ENCODE results near the gene KCNG2.

Gene KCNG2

DNA sequence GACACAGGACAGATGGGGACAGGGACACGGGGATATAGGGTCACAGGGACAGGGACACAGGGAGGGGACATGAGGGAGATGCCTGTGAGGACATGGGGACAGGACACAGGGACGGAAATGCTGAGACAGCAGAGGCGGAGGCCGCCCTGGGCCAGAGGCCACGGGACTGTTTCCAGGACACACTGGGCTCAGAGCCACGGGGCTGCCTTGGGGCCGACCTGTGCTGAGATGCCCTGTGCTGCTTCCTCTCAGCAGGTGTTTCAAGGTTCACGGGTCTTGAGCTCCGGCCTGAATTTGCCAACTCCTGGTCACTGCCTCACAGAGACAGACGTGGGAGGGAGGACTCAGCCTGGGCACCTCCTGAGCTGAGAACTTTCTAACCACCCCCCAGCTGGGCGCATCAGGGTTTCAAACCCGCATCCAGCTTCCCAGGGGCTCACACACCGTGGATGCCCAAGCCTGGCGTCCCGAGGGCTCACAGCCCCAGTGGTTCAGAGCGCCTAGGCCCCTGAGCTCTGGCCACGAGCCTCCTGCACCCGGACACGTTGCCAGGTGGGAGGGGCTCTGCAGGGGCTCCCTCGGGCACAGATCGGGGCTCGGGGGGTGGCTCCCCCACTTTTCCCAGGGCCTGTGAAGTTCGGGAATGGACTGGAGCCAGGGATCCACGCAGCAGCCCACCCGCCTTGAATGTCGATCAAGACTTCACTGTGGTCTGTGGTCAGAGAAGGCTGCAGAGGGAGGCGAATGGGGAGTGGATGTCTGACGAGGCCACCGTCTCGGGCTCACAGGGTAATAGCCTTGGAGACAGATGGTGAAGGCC lies 89.7 kb downstream of the KCNG2 start:
- no peak for DNase-seq (ENCODE audit: low read depth)

DNA sequence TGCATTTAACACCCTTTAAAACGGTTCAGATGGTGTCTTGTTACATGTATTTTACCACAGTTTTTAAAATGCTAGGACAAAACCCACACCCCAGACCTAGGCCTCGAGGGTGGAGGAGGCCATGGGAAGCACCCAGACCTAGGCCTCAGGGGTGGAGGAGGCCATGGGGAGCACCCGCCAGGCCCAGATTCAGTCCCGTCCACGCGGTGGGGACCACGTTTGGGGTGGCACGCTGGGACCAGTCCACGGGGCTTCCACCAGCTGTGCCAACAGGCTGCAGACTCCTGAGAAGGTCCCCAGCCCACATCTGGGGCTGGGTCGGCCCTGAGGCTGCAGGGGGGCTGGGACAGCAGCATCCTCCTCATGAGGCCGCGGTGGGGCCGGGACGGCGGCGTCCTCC lies 90.3 kb downstream of the KCNG2 start:
- no peak for DNase-seq (ENCODE audit: low read depth)

DNA sequence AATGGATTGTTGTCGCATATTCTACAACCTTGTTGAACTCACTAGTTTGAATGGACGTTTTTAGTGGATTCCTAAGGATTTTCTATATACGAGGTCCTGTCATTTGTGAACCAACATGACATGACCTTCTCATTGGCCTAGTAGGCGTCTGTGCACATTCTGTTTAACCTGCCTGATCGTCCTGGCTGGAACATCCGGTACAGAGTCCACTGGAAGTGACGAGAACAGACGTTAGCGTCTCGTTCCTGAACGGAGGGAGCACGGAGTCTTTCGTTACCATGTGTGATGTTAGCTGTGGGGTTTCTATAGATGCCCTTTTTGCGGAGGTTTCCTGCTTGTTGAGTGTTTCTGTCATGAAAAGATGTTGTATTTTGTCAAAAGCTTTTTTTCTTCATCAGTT lies 91.8 kb downstream of the KCNG2 start:
- DNase-seq (ENCODE audit: low read depth) = no peak

DNA sequence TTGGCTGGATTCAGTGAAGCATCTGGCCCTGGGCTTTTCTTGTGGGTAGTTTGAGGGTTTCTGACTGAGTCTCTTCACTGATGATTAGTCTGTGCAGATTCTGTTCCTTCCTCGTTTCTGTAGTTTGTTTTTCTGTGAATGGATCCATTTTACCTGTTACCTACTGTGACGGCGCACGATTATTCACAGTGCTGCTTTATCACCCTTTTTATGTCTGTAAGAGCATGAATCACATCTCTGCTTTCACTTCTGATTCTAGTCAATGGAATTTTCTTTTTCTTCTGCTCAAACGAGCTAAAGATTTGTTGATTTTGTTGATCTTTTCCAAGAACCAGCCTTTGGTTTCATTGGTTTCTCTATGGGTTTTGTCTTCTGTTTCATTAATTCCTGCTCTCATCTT lies 92.9 kb downstream of the KCNG2 start:
- no peak for DNase-seq (ENCODE audit: low read depth)

DNA sequence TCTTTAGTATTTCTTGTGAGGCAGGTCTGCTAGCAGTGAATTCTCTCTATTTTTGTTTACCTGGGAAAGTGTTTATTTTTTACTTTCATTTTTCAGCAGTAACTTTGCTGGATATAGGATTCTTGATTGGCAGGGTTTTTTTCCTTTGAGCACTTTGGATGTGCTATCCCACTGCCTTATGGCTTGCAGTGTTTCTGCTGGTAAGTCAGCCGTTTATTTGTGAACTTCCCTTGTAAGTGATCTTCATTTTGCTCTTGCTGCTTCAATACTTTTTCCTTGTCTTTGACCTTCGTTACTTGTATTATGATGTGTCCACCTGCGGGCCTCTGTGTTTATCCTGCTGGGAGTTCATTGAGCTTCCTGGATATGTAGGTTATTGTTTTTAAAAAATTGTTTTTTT lies 99.0 kb downstream of the KCNG2 start:
- no peak for DNase-seq (ENCODE audit: low read depth)

DNA sequence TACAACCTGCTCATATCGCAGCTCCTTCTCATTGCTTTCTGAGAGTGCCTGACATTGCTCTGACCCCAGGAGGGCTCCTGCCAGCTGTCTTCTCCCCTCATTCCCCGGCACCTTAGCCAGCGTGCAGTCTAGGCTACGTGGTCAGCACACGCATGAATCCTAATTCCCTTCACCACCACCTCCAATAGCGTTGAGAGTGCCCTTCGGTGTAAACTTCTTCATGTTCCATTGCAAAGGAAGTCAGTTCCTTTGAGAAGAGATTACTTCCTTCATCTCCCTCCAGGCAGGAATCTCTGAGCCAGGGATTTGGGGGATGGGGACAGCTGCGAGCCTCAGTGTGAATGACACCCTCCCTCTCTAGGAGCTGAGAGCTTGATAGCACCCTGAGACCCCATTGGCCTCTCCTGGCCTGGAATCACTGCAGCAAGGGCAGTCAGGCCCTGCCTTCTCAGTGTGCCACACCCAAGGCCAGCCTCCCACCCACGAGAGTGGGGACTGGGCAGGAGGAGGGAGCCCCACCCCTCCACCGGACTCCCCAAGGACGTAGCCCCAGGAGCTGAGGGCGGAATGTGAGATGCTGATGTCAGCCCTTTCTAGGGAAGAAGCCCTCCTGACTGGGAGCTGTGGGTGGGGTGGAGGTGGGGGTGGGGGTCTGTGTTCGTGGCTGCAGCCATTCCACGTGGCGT lies 100.3 kb downstream of the KCNG2 start:
- DNase-seq (ENCODE audit: low read depth) = no peak

DNA sequence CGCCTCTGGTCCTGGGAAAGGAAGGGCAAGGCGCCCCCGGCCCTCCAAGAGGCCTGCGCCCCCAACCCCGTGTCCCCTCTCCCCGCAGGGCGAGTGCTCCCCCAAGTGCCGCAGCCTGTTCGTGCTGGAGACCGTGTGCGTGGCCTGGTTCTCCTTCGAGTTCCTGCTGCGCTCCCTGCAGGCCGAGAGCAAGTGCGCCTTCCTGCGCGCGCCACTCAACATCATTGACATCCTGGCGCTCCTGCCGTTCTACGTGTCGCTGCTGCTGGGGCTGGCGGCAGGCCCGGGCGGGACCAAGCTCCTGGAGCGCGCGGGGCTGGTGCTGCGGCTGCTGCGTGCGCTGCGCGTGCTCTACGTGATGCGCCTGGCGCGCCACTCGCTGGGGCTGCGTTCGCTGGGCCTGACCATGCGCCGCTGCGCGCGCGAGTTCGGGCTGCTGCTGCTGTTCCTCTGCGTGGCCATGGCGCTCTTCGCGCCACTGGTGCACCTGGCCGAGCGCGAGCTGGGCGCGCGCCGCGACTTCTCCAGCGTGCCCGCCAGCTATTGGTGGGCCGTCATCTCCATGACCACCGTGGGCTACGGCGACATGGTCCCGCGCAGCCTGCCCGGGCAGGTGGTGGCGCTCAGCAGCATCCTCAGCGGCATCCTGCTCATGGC lies 101.3 kb downstream of the KCNG2 start:
- no peak for DNase-seq (ENCODE audit: low read depth)

DNA sequence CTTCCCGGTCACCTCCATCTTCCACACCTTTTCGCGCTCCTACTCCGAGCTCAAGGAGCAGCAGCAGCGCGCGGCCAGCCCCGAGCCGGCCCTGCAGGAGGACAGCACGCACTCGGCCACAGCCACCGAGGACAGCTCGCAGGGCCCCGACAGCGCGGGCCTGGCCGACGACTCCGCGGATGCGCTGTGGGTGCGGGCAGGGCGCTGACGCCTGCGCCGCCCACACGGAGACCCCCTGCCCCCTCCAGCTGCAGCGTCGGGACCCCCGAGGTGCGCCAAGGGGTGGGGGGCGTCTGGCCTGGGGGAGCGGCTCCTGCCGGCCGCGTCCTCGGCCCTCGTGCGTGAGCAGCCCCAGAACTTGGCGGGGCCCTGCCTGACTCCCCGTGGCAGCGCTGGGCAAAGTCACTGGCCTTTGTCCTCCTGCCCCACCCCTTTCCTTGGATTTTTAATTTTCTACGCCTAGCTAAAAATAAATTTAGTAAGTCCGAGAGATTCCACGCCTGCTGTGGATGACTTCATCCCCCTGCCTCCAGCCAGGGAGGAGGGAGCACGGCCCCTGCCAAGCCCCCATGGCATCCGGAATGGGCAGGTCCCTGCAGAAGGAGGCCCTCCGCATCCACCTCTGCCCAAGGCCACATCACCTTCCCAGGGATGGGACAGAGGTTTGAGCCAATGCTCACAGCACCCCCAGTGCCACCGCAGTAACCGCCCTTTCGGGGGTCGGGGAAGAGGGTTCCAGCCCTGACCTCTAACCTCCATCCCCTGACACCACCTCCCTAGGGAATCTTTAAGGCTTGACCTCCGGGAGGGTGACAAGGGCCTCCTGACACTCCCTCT lies 102.1 kb downstream of the KCNG2 start:
- no peak for DNase-seq (ENCODE audit: low read depth)

DNA sequence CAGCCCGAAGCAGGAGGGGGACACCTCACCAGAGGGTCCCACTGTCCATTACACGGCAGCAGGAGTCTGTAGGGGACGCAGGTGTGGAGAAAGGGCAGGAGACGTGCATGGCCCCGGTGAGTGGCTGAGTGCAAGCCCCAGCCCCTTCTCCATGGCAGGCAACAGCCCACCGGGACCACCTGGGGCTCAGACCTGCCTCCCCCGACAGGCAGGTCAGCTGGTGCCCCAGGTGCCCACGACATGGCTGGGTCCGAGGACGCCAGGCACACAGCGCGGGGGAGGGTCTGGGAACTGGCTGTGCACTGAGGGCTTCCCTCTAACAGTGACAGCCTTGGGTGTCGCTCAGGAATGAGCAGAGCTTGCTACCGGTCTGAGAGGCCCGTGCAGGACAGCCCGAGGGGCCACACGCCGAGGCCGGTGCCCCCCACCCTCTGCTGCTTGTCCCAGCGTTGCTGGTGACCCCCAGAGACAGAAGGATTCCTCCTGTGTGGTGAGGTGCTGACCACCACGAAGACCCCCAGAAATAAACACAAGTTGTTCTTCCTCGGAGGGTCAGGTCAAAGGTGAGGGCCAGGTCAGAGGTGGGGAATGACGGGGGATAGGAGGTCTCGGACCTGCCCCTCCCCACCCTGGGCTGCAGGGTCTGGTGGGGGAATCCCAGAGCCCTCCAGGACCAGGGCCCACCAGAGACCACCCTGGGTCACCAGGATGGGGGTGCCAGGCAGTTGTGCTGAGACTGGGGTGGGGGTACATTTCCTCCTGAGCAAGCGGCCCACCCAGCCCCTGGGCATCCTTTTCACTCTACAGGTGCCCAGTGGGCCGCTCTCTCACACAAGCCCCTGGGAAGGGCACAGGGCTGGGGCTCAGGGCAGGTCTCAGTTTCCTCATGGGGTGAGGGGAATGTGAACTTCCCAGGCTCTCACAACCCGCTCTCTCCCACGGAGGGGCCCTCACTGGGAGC lies 103.2 kb downstream of the KCNG2 start:
- DNase-seq (ENCODE audit: low read depth) = no peak

DNA sequence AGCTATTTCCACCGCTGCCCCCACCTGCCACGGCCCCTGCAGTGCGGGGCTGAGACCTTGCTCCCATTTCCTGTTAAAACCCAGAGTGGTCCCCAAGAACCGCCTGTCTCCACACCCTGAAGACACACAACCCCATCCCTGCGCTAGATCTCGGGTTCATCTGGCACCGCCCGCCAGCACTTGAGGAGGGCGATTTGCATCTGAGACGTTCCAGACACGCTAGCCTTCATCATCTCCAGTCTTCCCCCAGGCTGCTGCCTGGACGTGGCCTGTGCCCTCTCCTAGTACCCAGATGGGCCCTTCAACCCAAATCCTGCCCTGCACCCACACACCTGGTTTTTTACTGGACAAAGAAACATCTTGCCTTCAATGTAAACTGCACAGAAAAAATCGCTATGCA lies 103.9 kb downstream of the KCNG2 start:
- no peak for DNase-seq (ENCODE audit: low read depth)

DNA sequence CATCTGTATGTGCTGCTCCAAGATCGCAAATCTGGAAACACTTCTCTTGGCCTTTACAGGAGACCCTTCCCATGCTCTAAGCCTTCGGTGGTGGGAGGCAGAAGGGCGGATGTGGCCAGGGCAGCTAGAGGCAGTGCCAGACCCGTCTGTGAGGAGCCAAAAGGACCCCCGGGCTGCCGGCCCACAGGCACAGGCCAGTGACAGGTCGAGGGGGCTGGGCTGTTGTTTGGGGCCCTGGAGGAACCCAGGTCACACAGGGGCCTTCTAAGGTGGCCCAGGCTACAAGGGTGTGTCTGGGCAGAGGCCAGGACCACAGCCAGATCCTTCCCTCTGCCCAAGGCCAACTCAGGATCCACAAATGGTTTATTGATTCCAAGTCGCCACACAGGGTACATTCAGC lies 104.3 kb downstream of the KCNG2 start:
- no peak for DNase-seq (ENCODE audit: low read depth)

DNA sequence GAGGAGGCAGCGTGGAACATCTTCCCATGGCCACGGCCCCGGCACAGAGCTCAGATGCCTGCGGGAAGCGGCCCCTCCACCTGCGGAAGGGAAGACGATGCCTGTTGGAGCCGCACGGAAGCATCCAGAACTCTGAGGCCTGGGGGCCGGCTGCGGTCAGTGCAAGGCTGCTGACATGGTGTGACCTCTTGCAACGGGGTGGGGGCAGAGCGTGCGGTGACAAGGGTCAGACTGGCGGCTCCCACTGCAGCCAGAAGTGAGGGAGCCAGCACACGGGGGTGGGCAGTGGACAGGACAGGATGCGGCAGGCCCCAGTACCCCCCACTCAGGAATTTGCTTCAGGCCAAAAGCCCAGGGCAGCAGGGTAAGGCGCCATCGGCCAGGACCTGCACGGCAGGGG lies 104.9 kb downstream of the KCNG2 start:
- DNase-seq (ENCODE audit: low read depth) = no peak

DNA sequence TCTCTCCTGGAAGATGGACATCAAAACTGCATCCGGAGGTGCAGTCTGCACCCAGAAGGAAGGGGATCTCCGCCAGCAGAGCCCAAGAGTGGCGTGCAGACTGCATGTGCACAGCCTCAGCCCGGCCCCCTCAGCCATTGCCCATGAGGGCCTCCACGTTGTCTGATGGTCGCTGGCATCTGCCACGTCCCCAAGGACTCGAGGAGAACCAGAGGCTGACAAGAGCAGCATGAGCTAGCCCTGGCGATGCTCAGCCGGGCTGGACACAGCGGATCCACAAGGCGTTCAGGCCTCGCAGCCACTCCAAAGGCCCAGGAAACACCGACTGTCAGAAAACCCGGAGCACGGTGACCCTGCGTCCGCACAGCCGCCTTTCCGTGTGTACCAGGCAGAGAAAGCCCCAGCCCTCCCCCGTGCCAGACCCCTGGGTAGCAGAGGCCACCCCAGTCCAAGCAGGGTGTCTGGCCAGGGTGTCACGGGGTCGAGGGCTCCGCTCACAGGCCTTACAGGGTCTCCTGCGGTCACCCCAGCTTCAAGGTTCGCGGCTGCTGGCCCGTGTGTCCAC lies 105.4 kb downstream of the KCNG2 start:
- no peak for DNase-seq (ENCODE audit: low read depth)

DNA sequence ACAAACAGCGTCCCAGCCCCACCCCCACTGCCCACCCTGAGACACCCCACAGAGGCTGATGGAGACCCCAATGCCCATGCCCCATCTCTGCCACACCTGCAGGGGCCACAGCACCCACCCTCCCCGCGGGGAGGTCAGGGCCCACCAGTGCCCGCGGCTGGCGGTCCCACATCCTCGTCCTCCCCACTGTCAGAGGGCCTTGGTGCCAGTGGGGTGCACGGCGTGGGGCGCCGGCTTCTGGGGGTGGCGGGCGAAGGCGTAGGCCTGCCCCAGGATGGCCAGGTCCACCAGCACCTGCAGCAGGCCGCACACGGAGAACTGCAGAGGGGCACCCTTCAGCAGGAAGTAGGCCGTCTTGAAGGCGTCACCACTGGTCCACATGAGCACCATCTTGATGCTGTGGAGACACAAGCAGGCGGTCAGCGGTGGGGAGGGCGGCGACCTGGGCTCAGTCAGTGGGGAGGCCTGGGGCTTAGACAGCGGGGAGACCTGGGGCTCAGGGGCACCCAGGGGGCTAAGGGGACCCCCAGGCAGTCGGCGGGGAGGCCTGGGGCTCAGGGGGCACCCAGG lies 106.1 kb downstream of the KCNG2 start:
- DNase-seq (ENCODE audit: low read depth) = no peak

DNA sequence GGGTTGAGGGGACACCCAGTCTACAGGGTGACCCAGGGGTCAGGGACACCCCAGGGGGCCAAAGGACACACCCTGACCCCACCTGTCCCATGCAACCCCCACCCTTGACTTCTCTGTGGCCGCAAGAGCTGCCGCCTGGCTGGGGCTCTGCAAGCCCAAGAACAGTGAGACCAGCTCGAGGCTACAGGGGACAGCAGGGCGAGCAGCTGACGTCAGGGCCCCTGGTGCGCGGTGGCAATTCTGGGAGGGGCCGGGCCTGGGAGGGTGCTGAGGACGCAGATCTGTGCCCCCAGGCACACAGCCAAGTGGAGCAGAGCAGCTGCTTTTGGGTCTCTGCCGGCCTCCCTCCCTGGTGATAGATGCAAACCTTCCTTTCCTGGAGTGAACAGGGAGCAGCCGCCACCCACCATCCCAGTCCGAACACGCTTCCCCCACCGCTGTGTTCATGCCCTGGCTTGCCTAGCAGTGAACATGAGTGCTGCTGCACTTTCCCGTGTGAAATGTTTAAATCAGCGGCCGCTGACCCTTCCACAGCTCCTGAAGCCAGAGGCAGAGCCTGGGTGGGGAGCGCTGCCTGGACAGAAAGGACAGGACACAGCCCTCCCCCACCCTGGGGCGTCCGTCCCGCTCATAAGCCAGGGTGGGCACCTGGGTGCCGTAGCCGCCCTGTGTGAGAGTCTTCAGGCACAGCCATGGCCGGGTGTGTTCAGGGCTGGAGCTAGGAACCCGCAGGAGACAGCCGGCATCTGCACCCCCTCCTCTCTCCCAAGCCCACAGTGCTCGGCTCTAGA lies 106.8 kb downstream of the KCNG2 start:
- no peak for DNase-seq (ENCODE audit: low read depth)

DNA sequence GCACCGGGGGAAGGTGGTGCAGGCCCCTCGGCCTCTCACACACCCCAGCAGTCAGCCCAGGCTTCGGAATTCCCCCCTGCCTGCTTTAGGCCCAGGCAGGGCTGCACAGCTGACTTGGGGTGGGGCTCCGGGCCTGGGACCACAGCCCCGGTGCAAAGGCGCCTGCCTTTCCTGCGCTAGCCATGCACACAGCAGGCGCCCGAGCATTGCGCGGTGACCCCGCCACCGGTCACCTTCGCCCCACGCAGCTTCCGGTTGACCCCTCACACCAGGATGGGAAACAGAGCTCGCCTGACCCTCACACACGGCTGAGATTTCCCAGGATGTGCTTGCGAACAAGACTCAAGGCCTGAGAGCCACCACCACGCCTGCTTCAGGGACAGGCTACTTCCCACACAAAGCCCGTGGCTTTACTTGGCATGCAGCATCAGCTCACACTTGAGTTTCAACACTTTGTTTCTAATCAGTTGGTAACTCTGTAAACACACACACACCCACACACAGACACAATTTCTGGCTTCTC lies 107.7 kb downstream of the KCNG2 start:
- DNase-seq (ENCODE audit: low read depth) = no peak

DNA sequence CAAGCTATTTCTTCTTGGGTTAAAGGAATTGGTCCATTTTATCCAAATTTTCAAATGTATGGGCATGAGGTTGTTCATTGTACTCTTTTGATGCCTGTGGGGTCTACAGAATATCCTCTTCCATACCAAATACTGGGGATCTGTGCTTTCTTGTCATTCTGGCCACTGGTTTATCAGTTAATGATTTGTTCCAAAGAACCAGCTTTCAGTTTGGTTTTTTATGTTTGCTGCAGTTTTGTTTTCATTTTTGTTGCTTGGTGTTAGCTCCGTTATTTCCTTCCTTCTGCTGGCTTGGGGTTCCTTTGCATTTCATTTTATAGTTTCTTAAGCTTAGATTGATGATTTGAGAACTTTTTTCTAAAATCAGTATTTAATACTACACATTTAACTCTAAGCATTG lies 108.3 kb downstream of the KCNG2 start:
- no peak for DNase-seq (ENCODE audit: low read depth)

DNA sequence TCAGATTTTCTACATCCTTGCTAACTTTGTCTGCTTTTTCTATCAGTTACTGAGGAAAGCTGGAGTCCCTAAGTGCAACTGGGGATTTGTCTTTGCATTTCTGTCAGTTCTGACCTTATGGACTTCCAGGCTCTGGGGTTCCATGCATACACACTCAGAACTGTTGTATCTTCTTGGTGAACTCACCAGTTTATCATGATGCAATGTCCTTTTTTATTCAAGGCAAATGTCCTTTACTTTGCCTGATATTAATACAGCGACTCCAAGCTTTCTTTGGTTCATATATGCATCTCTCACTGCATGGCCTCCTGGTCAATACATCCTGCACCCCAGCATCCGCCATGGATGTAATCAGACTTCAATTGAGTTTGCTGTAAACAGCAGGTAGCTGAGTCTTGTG lies 109.0 kb downstream of the KCNG2 start:
- no peak for DNase-seq (ENCODE audit: low read depth)

DNA sequence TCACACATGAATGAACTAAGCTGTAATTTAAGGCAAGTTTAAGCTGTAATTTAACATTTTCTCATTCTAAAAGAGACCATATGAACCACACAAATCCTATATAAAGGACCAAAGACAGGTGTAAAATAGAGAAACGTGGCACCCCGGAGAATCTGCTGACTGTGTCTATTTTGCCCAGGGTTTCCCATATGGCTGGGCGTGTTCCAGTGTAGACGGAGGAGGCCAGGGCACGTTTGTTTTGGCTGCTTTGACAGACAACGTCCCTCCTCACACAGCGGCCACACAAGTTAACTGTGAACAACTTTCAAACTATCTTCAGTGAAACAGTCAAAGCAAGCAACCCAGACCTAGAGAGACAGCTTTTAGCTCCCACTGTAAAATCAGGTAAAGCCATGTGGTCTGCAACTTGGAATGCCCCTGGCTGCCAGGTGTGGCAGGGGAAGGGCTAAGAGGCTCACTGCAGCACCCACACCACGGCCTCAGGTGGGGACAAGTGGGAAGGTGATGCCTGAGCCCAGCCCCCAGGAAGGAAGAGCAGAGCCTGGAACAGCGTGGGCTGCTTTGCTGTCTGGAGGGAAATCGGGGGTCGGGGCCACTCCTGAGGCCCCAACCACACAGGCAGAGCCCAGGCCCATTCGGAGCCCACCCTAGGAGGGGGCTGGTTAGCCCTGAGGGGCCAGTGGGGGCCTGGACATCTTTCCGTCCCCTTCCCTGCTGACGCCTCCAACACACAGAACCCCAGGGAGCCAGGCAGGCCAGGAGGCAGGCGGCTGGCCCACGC lies 113.0 kb downstream of the KCNG2 start:
- DNase-seq (ENCODE audit: low read depth) = no peak
